AG08395 (cell line): Measurements from ENCODE around the gene ABHD16B.

Source experiments
- DNase-seq: peaks from one replicate; pipeline ENCODE4 v3.0.0; 2012; ENCODE audit warnings: mixed read lengths, low spot score

ABHD16B gene

DNA sequence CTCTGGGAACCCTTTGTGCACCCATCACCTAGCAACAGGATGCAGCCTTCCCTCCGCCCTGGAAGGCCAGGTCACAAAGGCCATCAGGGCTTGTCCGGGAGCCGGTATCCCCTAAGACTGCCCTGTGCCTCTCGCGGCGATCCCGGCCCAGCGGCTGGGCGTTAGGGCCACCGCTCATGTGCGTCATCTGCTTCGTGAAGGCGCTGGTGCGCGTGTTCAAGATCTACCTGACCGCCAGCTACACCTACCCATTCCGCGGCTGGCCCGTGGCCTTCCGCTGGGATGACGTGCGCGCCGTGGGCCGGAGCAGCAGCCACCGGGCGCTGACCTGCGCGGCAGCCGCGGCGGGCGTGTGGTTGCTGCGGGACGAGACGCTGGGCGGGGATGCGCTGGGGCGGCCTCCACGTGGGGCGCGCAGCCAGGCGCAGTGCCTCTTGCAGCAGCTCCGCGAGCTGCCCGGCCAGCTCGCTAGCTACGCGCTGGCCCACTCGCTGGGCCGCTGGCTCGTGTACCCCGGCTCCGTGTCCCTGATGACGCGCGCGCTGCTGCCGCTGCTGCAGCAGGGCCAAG lies at the start of gene ABHD16B:
Gene ABHD16B, plus strand, starts transcription at position 134 of the 570 bp plus-strand sequence. Its CDS starts 43 bp downstream, at position 177.
- DNase-seq, result no peak

DNA sequence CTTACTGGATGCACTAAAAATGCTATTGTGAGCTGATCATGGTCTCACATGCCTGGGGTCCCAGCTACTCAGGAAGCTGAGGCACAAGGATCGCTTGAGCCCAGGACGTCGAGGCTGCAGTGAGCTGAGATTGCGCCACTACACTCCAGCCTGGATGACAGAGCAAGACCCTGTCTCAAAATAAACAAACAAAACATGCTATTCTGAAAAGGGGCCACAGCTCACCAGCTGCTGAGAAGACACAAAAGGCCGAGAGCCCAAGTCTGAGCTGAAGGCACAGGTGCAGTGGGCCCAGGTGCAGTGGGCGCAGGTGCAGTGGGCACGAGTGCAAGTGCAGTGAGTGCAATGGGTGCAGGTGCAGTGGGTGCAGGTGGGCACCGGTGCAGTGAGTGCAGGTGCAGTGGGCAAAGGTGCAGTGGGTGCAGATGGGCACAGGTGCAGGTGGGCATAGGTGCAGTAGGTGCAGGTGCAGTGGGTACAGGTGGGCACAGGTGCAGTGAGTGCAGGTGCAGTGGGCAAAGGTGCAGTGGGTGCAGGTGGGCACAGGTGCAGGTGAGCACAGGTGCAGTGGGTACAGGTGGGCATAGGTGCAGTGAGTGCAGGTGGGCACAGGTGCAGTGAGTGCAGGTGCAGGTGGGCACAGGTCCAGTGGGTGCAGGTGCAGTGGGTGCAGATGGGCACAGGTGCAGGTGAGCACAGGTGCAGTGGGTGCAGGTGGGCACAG lies 46.2 kb upstream of the ABHD16B start:
- no peak for DNase-seq

DNA sequence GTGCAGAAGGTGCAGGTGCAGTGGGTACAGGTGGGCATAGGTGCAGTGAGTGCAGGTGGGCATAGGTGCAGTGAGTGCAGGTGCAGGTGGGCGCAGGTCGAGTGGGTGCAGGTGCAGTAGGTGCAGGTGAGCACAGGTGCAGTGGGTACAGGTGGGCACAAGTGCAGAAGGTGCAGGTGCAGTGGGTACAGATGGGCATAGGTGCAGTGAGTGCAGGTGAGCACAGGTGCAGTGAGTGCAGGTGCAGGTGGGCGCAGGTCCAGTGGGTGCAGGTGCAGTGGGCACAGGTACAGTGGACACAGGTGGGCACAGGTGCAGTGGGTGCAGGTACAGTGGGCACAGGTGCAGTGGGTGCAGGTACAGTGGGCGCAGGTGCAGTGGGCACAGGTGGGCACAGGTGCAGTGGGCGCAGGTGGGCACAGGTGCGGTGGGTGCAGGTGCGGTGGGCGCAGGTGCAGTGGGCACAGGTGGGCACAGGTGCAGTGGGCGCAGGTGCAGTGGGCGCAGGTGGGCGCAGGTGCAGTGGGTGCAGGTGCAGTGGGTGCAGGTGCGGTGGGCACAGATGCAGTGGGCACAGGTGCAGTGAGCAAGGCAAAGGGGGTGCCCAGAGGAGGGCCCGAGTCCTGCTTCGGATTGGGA lies 45.6 kb upstream of the ABHD16B start:
- no peak for DNase-seq

DNA sequence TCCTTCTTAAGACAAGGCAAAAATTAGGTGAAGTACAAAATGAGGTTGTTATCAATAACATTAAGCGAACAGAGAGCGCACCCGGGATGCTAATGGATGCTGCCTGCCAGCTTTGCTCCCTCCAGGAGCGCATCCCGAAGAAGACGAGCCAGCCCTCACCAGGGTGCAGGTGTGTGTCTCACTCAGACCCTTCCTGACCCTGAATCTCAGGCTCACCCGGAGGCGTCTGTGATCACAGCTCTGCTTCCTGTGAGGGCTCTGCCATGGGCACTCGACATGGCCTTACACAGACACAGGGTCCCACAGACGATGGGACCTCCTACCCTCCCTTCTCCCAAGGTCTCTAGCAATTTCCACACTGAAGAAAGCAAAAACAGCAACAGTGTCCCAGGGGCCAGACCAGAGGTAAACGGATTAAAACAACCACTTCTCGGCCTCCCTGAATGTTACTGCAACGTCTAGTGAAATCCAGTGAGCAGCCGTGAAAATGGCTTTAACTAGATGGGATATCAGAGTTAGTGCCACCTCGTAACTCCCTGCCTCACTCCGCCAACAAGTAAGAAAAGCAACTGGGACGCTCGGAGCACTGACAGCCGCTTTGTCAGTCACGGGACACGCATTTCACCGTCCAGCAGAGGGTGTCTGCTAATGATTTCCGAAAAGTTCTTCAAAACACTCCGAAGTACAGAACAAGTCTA lies 41.9 kb upstream of the ABHD16B start:
- DNase-seq, result peak; percentile 53

DNA sequence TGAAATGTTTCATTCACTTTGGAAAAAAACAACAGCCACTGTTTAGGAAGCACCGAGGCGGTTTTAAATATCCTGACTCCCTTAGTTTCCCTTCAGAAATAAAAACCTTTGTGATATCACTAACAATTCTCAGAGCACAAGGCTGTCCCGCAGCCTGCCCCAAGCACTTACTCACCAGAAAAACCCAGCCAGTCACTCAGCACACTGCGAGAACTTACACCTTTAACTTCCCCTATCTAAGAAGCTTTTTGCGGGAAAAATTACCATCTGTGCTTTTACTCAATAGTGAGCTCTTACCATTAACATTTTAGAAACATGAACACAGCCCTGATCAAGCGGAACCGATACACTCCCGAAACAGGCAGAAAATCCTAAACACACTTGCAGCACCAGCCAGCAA lies 39.5 kb upstream of the ABHD16B start:
- no peak for DNase-seq

DNA sequence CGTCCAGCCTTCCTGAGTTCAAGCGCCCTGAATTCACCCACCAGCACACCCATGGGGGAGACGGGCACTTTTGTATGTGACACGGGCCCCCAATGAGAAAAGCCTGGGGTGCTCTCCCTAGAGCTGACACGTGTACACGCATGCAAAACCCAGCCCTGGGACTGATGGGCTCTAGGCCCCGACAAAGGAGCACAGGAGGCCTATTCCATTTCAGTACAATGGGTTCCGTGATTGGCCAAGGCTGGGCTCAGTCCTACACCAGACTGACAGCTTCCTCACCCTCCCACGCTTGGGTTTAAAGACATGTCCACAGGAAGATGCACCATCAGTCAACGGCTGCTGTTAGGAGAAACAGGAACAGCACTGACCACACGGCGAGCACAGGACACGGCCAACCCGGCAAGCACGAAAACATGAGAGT lies 39.0 kb upstream of the ABHD16B start:
- DNase-seq, result no peak

DNA sequence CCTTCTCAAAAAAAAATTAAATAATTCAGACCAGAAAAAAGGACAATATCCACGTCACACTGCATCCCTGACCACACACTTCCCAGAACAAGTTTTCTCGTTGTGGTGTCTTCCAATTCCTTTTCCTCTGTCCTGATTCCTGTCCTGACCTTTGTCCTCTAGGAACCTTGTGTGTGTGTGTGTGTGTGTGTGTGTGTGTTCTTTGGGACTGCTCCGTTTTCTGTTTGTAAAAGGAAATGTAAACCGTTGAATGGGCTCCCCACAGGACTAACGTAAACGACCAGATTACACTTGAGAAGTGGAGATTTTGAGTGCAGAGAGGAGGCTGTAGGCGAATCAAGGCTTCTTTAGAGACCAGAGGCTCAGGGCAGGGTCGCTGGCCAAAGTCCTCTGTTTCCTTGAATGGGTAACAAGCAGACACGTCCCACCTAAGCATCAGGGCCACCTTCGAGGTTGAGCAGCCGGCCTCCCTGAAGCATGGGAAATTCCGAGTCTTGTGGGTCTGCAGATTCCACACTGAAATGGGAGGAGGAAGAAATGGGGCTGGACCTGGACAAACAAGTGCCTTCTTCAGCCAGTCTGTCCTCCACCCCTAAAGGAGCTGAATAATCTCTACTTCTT lies 37.5 kb upstream of the ABHD16B start:
- no peak for DNase-seq

DNA sequence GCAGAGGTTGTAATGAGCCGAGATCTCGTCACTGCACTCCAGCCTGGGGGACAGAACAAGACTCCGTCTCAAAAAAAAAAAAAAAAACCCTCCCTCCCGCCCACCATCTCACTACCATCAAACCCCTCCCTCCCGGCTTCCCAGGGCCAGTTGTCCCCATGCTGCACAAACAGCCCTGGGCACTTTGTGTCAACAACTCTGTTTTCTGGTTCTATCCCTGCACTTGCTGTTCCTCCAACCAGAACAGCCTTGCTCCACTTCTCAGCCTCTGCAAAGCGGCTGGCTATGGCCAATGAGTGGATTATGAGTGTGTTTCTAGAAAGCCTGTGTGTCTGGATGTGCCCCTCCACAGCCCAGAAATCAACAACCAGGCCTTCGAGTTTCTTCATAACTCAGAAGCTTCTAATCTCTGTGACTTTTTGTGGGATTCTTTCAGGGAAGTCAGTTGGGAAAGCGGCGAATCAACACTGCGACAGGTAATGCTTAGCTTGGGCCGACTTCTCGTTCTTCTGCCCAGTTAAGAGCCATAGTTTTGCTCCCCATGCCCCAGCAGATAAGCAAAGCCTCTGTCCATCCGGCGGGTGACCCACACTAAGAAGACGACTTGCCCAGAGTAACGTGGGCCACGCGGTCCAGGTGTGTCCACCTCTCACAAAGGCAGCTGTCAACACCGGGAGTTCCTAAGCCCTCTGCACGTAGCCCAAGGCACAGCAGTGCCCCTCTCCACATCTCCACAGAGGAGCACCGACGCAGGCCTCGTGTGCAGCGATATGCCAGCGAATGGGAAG lies 35.8 kb upstream of the ABHD16B start:
- no peak for DNase-seq

DNA sequence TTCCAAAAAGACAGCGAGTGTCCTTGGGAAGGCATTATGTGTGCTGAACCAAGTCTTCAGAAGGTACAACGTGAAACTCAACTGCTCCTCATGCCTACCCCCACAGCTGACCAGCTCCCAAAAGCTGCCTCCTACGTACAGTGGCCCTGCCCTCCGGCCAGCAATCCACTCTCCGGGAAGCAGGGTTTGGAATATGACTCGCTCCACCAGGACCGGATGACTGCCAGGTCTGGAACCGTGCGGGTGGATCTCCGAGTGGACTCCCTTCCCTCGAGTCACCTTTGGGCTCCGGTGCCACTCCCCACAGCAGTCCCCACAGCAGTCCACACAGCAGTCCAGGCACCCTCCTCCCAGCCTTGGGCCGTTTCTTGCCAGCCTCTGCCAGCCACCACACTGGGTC lies 34.5 kb upstream of the ABHD16B start:
- DNase-seq, result no peak

DNA sequence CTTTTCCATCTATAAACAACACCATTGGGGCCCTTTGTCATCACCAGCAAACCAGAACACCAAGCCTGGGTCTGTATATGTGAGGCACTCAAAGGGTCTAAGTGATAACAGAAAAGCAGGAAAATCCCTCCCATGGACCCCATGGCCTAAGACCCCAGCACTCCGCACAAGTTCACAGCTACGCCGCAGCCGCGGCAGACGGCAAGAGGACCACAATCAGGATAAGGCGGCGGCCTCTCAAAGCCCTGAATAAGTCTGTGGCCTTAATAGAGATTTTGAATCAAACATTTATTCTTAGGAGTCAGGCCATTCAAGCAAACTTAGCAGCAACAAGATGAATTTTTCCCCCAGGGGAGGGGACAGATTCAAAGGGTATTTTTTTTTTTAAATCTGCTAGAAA lies 33.2 kb upstream of the ABHD16B start:
- DNase-seq, result no peak

DNA sequence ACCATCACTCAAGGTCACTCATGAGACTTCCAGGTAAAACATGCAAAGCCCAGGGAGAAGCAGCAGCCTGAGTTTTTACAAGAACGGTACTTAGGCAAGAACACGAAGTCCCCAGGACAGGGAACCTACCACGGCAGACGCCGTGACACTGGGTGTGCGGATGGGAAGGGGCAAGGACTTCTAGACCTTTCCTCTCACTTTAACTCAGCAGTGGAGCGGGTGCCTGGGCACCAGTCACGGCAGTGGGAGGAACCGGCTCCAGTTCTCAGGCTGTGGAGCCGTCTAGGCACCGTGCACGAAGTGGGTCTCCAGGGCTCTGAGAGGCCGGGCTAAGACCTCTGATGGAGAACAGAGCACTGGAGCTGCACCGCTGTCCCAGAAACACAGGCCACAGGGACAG lies 32.8 kb upstream of the ABHD16B start:
- no peak for DNase-seq

DNA sequence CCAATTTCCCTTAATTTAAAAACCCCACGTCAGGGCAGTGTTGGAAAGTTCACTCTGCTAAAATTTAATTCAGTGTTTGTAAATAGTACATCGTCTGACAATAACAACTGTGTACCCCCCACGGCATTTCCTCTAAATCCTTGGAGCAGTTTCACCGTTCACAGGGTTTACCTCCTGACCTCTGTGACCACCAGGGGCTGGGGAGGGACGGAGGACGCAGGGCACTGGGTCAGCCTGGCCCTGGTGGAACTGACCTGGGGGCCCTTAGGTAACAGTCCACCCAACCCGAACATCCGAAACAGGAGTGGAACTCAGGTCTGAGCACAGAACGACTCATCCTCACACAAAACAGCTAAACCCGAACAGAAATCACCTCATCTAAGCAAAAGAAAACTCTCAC lies 32.3 kb upstream of the ABHD16B start:
- DNase-seq, result no peak

DNA sequence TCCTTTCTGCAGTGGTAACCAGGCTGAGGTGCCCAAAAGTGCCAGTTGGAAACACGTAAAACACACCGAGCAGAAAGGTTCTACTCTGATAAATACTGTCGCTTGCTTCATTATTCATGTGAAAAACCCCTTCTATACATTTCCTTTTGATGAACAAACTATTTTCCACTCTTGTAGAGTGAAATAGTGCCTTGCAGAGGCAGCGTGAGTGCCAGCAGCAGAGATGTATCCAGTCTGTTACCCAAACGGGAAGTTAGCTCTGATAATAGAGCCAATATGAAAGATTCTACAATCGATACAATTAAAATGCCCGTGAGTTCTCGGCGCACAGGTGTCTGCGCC lies 31.7 kb upstream of the ABHD16B start:
- DNase-seq, result no peak

DNA sequence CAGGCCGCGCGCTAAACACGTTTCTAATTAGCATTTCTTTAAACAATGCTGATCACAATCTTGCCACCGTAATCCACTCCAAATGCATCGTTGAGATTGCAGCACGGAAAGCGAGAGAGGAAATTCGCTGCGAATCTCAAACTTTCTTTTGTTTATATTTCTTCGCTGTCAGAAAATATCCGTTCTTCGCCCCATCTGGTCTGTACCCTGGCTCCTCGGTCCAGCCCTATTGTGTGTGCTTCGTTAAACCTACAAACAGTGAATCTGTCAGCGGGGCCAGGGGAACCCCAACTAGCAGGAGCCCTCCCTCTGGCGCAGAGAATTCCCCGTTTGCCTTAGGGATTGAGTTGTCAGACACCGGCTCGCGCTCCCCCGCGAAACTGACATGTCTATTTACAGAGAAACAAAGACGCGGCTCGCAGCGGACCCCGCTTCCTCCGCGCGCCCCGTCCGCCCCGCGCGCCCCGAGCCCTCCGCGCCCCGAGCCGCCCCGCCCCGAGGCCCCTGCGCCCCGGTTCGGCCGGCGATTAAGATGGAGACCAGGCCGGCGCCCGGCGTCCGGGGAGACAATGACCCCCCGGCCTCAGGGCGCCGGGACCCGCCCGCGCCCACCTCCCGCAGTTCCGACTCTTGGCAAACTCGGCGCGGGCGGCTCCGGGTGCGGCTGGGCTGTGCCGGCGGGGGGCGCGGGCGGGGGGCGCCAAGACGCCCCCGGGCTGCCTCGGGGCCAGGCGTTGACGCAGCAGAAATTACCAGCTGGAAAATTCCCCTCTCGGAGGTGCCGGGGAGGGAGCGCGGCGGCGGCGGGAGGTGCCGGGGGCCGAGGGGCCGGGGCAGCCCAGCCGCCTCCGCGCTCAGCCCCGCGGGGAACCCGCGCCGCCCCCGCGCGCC lies 31.1 kb upstream of the ABHD16B start:
- no peak for DNase-seq

DNA sequence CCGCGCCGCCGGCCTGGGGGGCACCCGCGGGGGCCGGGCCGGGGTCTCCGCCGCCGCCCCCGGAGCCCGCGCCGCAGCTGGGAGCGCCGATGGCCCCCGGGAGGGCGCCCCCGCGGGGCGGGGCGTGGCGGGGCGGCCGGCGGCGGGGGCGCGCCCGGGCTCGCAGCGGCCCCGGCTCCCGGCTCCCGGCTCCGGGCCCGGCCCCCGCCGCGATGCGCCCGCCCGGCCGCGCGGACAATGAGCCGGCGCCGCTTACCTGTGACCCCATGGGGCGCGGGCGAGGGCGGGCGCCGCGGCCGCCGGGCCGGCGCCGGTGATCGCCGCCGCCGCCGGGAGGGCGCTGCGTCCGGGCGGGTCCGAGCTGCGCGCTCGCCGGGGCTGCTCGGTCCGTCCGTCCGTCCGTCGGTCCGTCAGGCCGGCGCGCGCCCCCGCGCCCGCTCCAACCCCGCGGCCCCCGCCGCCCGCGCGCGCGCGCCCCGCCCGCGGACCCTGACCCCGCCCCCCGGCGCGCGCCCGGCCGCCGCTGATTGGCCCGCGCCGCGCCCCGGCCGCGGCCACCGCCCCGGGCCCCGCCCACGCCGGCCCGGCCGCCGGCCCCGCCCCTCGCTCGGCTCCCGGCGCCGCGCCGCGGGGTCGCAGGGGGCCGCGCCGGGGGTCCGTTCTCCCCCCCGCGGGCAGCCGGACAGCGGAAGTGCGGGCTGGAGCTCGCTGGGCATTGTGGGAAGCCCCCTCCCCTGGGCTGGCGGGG lies 30.3 kb upstream of the ABHD16B start, which contains the start of gene ZBTB46:
Gene ZBTB46, minus strand, starts transcription at position 424 of the 748 bp plus-strand sequence. CDS start 40,507 bp downstream, outside the sequence.
- peak; percentile 93 for DNase-seq

DNA sequence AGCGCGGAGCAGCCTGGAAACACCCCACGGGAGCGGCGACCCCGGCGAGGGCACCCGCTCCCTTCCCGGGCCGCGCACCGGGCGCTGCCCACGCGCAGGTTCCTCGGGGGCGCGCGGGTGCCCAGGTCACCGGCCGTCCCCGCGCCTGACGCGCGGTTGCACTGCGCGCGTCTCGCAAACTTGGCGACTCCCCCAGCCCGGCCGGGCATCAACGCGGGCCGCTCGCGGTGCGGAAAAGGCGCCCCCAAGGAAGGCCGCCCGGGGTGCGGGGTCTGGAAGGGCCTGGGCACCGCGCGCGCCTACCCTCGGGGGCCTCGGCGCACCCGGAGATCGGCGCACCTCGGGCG lies 29.7 kb upstream of the ABHD16B start:
- no peak for DNase-seq

DNA sequence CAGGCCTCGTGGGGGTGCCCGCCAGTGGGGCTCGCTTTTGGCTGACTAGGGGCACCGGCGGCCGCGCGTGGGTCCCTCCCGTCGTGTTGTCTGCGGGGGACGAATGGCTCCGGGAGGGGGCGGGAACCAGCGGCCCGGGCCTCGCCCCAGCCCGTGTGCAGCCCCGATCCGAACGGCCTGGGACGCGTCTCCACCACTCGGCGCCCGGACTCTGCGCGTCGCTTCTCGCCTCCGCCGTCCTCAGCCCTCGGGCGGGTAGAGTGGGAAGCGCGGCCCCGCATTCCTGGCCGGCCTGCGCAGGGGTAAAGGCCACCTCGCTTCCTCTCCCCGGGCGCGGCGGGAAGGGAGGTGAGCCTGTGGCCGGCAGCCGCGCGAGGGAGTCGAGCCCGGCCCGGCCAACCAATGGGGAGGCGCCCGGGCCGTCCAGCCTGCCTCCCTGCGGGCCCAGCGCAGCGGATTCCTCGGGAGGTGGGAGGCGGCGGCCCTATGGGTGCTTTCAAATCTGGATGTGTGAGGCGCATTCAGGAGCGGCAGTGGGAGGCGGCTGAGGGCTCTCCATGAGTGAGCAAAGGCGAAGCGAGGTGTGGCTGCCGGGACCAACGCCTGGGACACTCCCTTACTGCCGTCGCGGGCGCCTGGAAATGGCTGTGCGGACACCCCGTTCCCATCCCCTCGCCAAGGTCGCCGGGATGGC lies 29.2 kb upstream of the ABHD16B start:
- no peak for DNase-seq

DNA sequence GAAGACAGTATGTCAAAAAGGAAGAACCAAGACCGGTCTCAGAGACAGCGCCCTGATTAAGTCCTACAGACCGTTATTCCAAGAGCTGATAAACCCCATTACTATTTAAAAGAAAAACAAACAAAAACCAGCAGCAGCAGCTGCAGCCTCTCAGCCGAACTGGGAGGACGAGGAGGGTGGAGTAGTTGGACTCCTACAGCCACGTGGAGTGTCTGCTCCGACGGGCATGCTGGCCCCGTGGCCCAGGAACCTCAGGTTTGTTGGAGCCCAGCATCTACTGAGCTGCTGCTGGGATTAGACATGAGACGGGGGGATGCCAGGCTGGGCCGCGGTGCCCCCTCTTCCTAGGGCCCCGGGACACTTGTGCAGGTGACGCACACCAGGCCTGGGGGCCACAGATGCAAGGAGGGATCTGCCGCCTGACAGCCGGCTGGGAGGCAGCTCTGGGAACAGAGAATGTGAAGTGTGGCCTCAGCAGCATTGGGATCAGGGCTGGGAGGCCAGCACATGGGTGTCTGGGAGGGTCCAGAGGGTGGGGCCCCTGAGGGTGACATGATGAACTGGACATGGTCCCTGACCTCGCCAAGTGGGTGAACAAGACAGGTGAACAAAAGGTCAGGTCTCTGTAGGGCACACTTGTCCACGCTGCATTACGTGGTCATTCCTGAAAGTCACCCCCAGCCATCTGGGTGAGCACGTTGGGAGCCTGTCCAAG lies 27.4 kb upstream of the ABHD16B start:
- DNase-seq, result no peak

DNA sequence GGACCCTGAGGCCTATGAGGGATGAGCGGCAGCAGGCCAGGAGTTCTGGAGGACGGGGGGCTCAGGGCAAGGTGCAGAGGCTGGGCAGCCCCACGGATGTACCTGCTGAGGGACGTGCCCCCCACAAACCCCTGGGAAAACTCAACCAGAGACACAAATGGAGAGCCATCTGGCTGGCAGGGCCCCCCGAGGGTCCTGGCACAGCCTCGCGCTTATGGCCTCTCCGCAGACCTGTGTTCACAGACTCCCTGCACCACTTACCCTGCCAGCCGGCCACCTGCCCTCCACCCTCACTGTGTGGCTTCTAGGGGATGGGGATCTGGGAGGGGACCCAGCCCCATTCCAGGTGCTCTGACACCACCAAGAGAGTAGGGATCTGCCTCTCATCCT lies 26.8 kb upstream of the ABHD16B start:
- DNase-seq, result no peak
